ENCODE measurements around the gene UNC50.

Gene UNC50

GRCh38 chr2:98608962-98609604 lies 694 bp downstream of the UNC50 start:
- H3F3A ChIP-seq (ENCODE audit: insufficient read depth, low read length), result peaks cover 5% of the 10 kb centered on the region
- H3K36me3 ChIP-seq (replicated peaks; ENCODE audit: insufficient read depth, low read length), result no peaks in the 10 kb centered on the region; the same call in 1 of the 2 replicates
- H3K9me3 ChIP-seq (replicated peaks; ENCODE audit: insufficient read depth, low read length), result no peaks in the 10 kb centered on the region
- peak overlapping the region; percentile 97 for H3K9ac ChIP-seq (ENCODE audit: low read length)
- H4K20me1 ChIP-seq (ENCODE audit: insufficient read depth, low read length), result no peaks in the 10 kb centered on the region
- H3K4me1 ChIP-seq (ENCODE audit: low read length), result peaks cover 13% of the 10 kb centered on the region
- peak overlapping the region; percentile 85 for H3K4me2 ChIP-seq (ENCODE audit: low read depth, low read length)
- no peaks in the 10 kb centered on the region for H3K27me3 ChIP-seq (replicated peaks; ENCODE audit: insufficient read depth, low read length)
- no peaks in the 10 kb centered on the region for H3K9me2 ChIP-seq (replicated peaks; ENCODE audit: insufficient read depth, low read length)
- peak; percentile 12 for DNase-seq
- TF ChIP-seq EZH2phosphoT487 (IDR thresholded peaks at IDR 0.05; ENCODE audit: low read length), result no peak
- peak overlapping the region; percentile 76 for H3K27ac ChIP-seq (ENCODE audit: low read length)
- H2AFZ ChIP-seq (ENCODE audit: low read length), result peak overlapping the region; percentile 77
- H3K4me3 ChIP-seq (ENCODE audit: low read length), result peak overlapping the region; percentile 98
- peaks cover 50% of the 10 kb centered on the region for H3K79me2 ChIP-seq (ENCODE audit: low read length)

DNA sequence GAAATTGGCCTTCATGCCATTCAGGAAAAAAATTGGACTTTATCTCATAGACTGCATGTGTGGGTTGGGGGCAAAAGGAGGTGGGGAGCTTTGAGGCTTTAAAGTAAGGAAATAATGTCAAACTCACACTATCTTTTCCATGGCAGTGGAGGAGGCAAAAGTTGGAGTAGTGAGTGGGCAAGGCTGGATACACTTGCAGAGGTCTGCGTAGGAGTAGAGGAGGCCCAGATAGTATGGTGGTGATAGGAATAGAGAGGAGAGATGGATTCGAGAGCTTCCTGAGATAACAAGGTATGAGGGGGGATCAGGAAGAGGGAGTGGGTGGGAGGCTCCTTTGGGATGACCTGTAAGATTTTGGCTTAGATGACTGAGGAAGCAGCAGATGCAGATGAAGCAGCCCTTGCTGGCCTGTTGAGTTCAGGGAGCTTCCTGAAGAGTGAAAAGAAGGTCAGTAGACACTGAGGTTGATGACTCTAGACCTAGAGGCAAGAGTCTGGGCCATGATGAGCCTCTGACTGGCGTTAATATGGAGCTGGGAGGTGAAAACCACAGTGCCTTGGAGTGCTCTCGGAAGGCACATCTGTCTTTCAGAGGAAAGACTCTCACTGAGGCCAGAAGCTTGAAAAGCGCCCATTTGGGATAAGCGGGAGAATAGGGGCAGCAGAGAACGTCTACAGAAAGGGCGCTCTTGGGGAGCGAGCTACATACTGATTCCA lies 5.8 kb downstream of the UNC50 start:
- Histone ChIP-seq H3K79me2 (ENCODE audit: low read length) (peaks cover 22% of the 10 kb centered on the region), H3K4me3 (ENCODE audit: low read length) (no peak overlapping the region), H3K9me3 (replicated peaks; ENCODE audit: insufficient read depth, low read length) (no peaks in the 10 kb centered on the region), H3K4me2 (ENCODE audit: low read depth, low read length) (no peak overlapping the region), H3F3A (ENCODE audit: insufficient read depth, low read length) (no peaks in the 10 kb centered on the region), H3K9ac (ENCODE audit: low read length) (no peak overlapping the region), H3K4me1 (ENCODE audit: low read length) (peaks cover 6% of the 10 kb centered on the region), H2AFZ (ENCODE audit: low read length) (no peak overlapping the region), H3K27me3 (replicated peaks; ENCODE audit: insufficient read depth, low read length) (no peaks in the 10 kb centered on the region), H3K9me2 (replicated peaks; ENCODE audit: insufficient read depth, low read length) (no peaks in the 10 kb centered on the region), H4K20me1 (ENCODE audit: insufficient read depth, low read length) (no peaks in the 10 kb centered on the region), H3K27ac (ENCODE audit: low read length) (no peak overlapping the region), H3K36me3 (replicated peaks; ENCODE audit: insufficient read depth, low read length) (no peaks in the 10 kb centered on the region; the same call in 1 of the 2 replicates)
- DNase-seq, result no peak
- TF ChIP-seq EZH2phosphoT487 (IDR thresholded peaks at IDR 0.05; ENCODE audit: low read length), result no peak
- TF ChIP-seq, protein P1, sequence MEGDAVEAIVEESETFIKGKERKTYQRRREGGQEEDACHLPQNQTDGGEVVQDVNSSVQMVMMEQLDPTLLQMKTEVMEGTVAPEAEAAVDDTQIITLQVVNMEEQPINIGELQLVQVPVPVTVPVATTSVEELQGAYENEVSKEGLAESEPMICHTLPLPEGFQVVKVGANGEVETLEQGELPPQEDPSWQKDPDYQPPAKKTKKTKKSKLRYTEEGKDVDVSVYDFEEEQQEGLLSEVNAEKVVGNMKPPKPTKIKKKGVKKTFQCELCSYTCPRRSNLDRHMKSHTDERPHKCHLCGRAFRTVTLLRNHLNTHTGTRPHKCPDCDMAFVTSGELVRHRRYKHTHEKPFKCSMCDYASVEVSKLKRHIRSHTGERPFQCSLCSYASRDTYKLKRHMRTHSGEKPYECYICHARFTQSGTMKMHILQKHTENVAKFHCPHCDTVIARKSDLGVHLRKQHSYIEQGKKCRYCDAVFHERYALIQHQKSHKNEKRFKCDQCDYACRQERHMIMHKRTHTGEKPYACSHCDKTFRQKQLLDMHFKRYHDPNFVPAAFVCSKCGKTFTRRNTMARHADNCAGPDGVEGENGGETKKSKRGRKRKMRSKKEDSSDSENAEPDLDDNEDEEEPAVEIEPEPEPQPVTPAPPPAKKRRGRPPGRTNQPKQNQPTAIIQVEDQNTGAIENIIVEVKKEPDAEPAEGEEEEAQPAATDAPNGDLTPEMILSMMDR (IDR thresholded peaks at IDR 0.05; ENCODE audit: low read length), result no peak
- TF ChIP-seq EZH2 (optimal IDR thresholded peaks at IDR 0.05; ENCODE audit: low read depth, low read length), result no peak

- 0 out of 2 replicates have a peak, but pooled peaks cover 9% of the 10 kb centered on the region for H3K79me2 ChIP-seq (ENCODE audit: low read length)
- no peaks in the 10 kb centered on the region for H3K9me2 ChIP-seq (replicated peaks; ENCODE audit: insufficient read depth, low read length)
- no peaks in the 10 kb centered on the region for H3K9me3 ChIP-seq (replicated peaks; ENCODE audit: insufficient read depth, low read length)
- H3K27ac ChIP-seq (ENCODE audit: low read length), result no peak overlapping the region
- no peaks in the 10 kb centered on the region for H3F3A ChIP-seq (ENCODE audit: insufficient read depth, low read length)
- H3K4me2 ChIP-seq (ENCODE audit: low read depth, low read length), result no peak overlapping the region
- H3K4me3 ChIP-seq (ENCODE audit: low read length), result no peak overlapping the region
- no peaks in the 10 kb centered on the region for H4K20me1 ChIP-seq (ENCODE audit: insufficient read depth, low read length)
- H3K4me1 ChIP-seq (ENCODE audit: low read length), result no peaks in the 10 kb centered on the region
- TF ChIP-seq EZH2phosphoT487 (IDR thresholded peaks at IDR 0.05; ENCODE audit: low read length), result no peak
- TF ChIP-seq, protein P1 (IDR thresholded peaks at IDR 0.05; ENCODE audit: low read length), result 0 out of 2 replicates have a peak, but pooled peaks have one; percentile 3
- DNase-seq, result no peak
- H2AFZ ChIP-seq (ENCODE audit: low read length), result no peak overlapping the region
- no peaks in the 10 kb centered on the region for H3K27me3 ChIP-seq (replicated peaks; ENCODE audit: insufficient read depth, low read length)
- no peaks in the 10 kb centered on the region; the same call in 1 of the 2 replicates for H3K36me3 ChIP-seq (replicated peaks; ENCODE audit: insufficient read depth, low read length)
- H3K9ac ChIP-seq (ENCODE audit: low read length), result no peak overlapping the region
Measured at GRCh38 chr2:98615481-98615880, 7.1 kb downstream of the UNC50 start.

DNA sequence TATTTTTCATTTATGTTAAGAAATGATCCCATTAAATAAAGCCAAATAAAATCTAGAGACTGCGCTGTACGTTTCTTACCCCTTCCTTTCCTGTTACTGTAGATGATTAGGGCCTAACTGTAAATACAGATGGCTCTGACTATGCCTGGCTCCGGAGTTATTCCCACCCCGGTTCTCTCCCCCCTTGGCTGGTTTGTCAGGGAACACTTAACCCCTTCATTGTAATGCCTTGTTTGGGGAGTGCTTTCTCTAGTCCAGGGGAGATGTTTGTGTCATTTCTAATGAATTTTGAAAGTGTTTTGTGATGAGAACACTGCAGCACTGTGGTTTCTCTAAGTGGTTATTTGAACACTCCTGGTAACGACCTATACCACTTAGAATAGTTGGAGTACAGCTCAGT lies 8.8 kb downstream of the UNC50 start:
- no peak overlapping the region for H3K4me2 ChIP-seq (ENCODE audit: low read depth, low read length)
- H3K27me3 ChIP-seq (replicated peaks; ENCODE audit: insufficient read depth, low read length), result no peaks in the 10 kb centered on the region
- H3K27ac ChIP-seq (ENCODE audit: low read length), result no peak overlapping the region
- TF ChIP-seq, protein P1 (IDR thresholded peaks at IDR 0.05; ENCODE audit: low read length), result no peak
- TF ChIP-seq EZH2 (optimal IDR thresholded peaks at IDR 0.05; ENCODE audit: low read depth, low read length), result no peak
- TF ChIP-seq EZH2phosphoT487 (IDR thresholded peaks at IDR 0.05; ENCODE audit: low read length), result no peak
- DNase-seq, result no peak
- H3K9me3 ChIP-seq (replicated peaks; ENCODE audit: insufficient read depth, low read length), result no peaks in the 10 kb centered on the region
- no peak overlapping the region for H3K4me3 ChIP-seq (ENCODE audit: low read length)
- no peaks in the 10 kb centered on the region for H3K79me2 ChIP-seq (ENCODE audit: low read length)
- no peaks in the 10 kb centered on the region for H3K9me2 ChIP-seq (replicated peaks; ENCODE audit: insufficient read depth, low read length)
- H3F3A ChIP-seq (ENCODE audit: insufficient read depth, low read length), result no peaks in the 10 kb centered on the region
- no peak overlapping the region for H3K9ac ChIP-seq (ENCODE audit: low read length)
- no peaks in the 10 kb centered on the region for H4K20me1 ChIP-seq (ENCODE audit: insufficient read depth, low read length)
- H3K4me1 ChIP-seq (ENCODE audit: low read length), result no peaks in the 10 kb centered on the region
- no peaks in the 10 kb centered on the region; the same call in 1 of the 2 replicates for H3K36me3 ChIP-seq (replicated peaks; ENCODE audit: insufficient read depth, low read length)
- H2AFZ ChIP-seq (ENCODE audit: low read length), result no peak overlapping the region
